ENCODE results near the gene OGDHL.

OGDHL gene

GRCh38 chr10:49696311-49696710 is 65.8 kb downstream of the OGDHL start:
- Histone ChIP-seq H3K9me3 (ENCODE audit: control insufficient read depth, low read length) (no peaks in the 10 kb centered on the region), H3K36me3 (ENCODE audit: control insufficient read depth, insufficient read depth, low read length) (no peaks in the 10 kb centered on the region), H3K4me3 (ENCODE audit: low read length) (no peak overlapping the region), H3K27me3 (ENCODE audit: control insufficient read depth, insufficient read depth, low read length) (peaks cover 9% of the 10 kb centered on the region), H3K4me1 (ENCODE audit: control insufficient read depth, insufficient read depth, low read length) (no peaks in the 10 kb centered on the region), H3K9ac (ENCODE audit: low read length) (no peak overlapping the region)

GRCh38 chr10:49694466-49694865 is 67.7 kb downstream of the OGDHL start:
- H3K9me3 ChIP-seq (ENCODE audit: control insufficient read depth, low read length), result no peaks in the 10 kb centered on the region
- H3K36me3 ChIP-seq (ENCODE audit: control insufficient read depth, insufficient read depth, low read length), result no peaks in the 10 kb centered on the region
- H3K4me3 ChIP-seq (ENCODE audit: low read length), result no peak overlapping the region
- peaks cover 23% of the 10 kb centered on the region for H3K27me3 ChIP-seq (ENCODE audit: control insufficient read depth, insufficient read depth, low read length)
- H3K9ac ChIP-seq (ENCODE audit: low read length), result no peak overlapping the region
- H3K4me1 ChIP-seq (ENCODE audit: control insufficient read depth, insufficient read depth, low read length), result no peaks in the 10 kb centered on the region

- Histone ChIP-seq H3K27me3 (ENCODE audit: control insufficient read depth, insufficient read depth, low read length) (peaks cover 31% of the 10 kb centered on the region), H3K4me1 (ENCODE audit: control insufficient read depth, insufficient read depth, low read length) (no peaks in the 10 kb centered on the region), H3K4me3 (ENCODE audit: low read length) (no peak overlapping the region)
Measured at GRCh38 chr10:49691588-49691987, 70.5 kb downstream of the OGDHL start.

GRCh38 chr10:49690698-49691356 is 71.3 kb downstream of the OGDHL start:
- Histone ChIP-seq H3K4me1 (ENCODE audit: control insufficient read depth, insufficient read depth, low read length) (no peaks in the 10 kb centered on the region), H3K27me3 (ENCODE audit: control insufficient read depth, insufficient read depth, low read length) (peaks cover 31% of the 10 kb centered on the region), H3K9ac (ENCODE audit: low read length) (no peak overlapping the region), H3K4me3 (ENCODE audit: low read length) (no peak overlapping the region), H3K36me3 (ENCODE audit: control insufficient read depth, insufficient read depth, low read length) (no peaks in the 10 kb centered on the region), H3K9me3 (ENCODE audit: control insufficient read depth, low read length) (no peaks in the 10 kb centered on the region)

More at GRCh38 chr10:49691588-49691987, 70.5 kb downstream of the OGDHL start:
- Histone ChIP-seq H3K9ac (ENCODE audit: low read length) (no peak overlapping the region), H3K9me3 (ENCODE audit: control insufficient read depth, low read length) (no peaks in the 10 kb centered on the region), H3K36me3 (ENCODE audit: control insufficient read depth, insufficient read depth, low read length) (no peaks in the 10 kb centered on the region)

- H3K9ac ChIP-seq (ENCODE audit: low read length), result no peak overlapping the region
- no peaks in the 10 kb centered on the region for H3K9me3 ChIP-seq (ENCODE audit: control insufficient read depth, low read length)
- H3K36me3 ChIP-seq (ENCODE audit: control insufficient read depth, insufficient read depth, low read length), result no peaks in the 10 kb centered on the region
- H3K27me3 ChIP-seq (ENCODE audit: control insufficient read depth, insufficient read depth, low read length), result peaks cover 31% of the 10 kb centered on the region
- no peaks in the 10 kb centered on the region for H3K4me1 ChIP-seq (ENCODE audit: control insufficient read depth, insufficient read depth, low read length)
- H3K4me3 ChIP-seq (ENCODE audit: low read length), result no peak overlapping the region
Measured at GRCh38 chr10:49689882-49690510, 72.1 kb downstream of the OGDHL start.

- H3K27me3 ChIP-seq (ENCODE audit: control insufficient read depth, insufficient read depth, low read length), result peaks cover 31% of the 10 kb centered on the region
- no peak overlapping the region for H3K4me3 ChIP-seq (ENCODE audit: low read length)
- no peaks in the 10 kb centered on the region for H3K9me3 ChIP-seq (ENCODE audit: control insufficient read depth, low read length)
- no peaks in the 10 kb centered on the region for H3K36me3 ChIP-seq (ENCODE audit: control insufficient read depth, insufficient read depth, low read length)
- no peaks in the 10 kb centered on the region for H3K4me1 ChIP-seq (ENCODE audit: control insufficient read depth, insufficient read depth, low read length)
- no peak overlapping the region for H3K9ac ChIP-seq (ENCODE audit: low read length)
Measured at GRCh38 chr10:49688920-49689319, 73.2 kb downstream of the OGDHL start.

GRCh38 chr10:49688261-49688846 is 73.8 kb downstream of the OGDHL start:
- H3K9me3 ChIP-seq (ENCODE audit: control insufficient read depth, low read length), result no peaks in the 10 kb centered on the region
- H3K4me3 ChIP-seq (ENCODE audit: low read length), result no peak overlapping the region
- H3K36me3 ChIP-seq (ENCODE audit: control insufficient read depth, insufficient read depth, low read length), result no peaks in the 10 kb centered on the region
- H3K9ac ChIP-seq (ENCODE audit: low read length), result no peak overlapping the region
- no peaks in the 10 kb centered on the region for H3K4me1 ChIP-seq (ENCODE audit: control insufficient read depth, insufficient read depth, low read length)
- H3K27me3 ChIP-seq (ENCODE audit: control insufficient read depth, insufficient read depth, low read length), result peaks cover 31% of the 10 kb centered on the region

- Histone ChIP-seq H3K27me3 (ENCODE audit: control insufficient read depth, insufficient read depth, low read length) (peaks cover 26% of the 10 kb centered on the region), H3K36me3 (ENCODE audit: control insufficient read depth, insufficient read depth, low read length) (no peaks in the 10 kb centered on the region), H3K4me1 (ENCODE audit: control insufficient read depth, insufficient read depth, low read length) (no peaks in the 10 kb centered on the region), H3K9ac (ENCODE audit: low read length) (no peak overlapping the region), H3K4me3 (ENCODE audit: low read length) (no peak overlapping the region), H3K9me3 (ENCODE audit: control insufficient read depth, low read length) (no peaks in the 10 kb centered on the region)
Measured at GRCh38 chr10:49686651-49687050, 75.5 kb downstream of the OGDHL start.
